H9 (cell line): ENCODE measurements around the gene EVC. TPM values are rescaled to one million over a fixed set of nuclear protein-coding genes. Genes with fewer than 3 reads are reported as not detected.

Experiments used
- DNase-seq: peaks from one replicate; pipeline ENCODE4 v3.0.0-alpha.2; 2017
- H2AFZ ChIP-seq: one replicate; pipeline ENCODE4 v1.6.1; 2013; ENCODE audit warnings: mild to moderate bottlenecking, low read length, control low read depth, moderate library complexity
- H2AK5ac ChIP-seq: 2 replicates; pipeline ENCODE4 v1.6.1; 2013; ENCODE audit warnings: low read length, control low read depth, mixed read lengths; ENCODE audit not compliant: insufficient read length
- H2BK120ac ChIP-seq: one replicate; pipeline ENCODE4 v1.6.1; 2013; ENCODE audit warnings: low read depth, mild to moderate bottlenecking, low read length, control low read depth, inconsistent platforms; ENCODE audit not compliant: poor library complexity, severe bottlenecking
- H2BK12ac ChIP-seq: 2 replicates; pipeline ENCODE4 v1.6.1; 2013; ENCODE audit warnings: low read length, control low read depth, mixed read lengths, low read depth; ENCODE audit not compliant: insufficient read length
- H2BK15ac ChIP-seq: 2 replicates; pipeline ENCODE4 v1.6.1; 2013; ENCODE audit warnings: low read depth, low read length, control low read depth
- H2BK20ac ChIP-seq: one replicate; pipeline ENCODE4 v1.6.1; 2013; ENCODE audit warnings: low read depth, mild to moderate bottlenecking, low read length, control low read depth, inconsistent platforms; ENCODE audit not compliant: poor library complexity, severe bottlenecking
- H2BK5ac ChIP-seq: 2 replicates; pipeline ENCODE4 v1.6.1; 2013; ENCODE audit warnings: low read length, control low read depth, mixed read lengths; ENCODE audit not compliant: insufficient read length
- H3K14ac ChIP-seq: 2 replicates; pipeline ENCODE4 v1.6.1; 2013; ENCODE audit warnings: low read length, control low read depth; ENCODE audit not compliant: insufficient read depth
- H3K18ac ChIP-seq: 2 replicates; pipeline ENCODE4 v1.6.1; 2013; ENCODE audit warnings: low read depth, mild to moderate bottlenecking, mixed read lengths, low read length, control low read depth; ENCODE audit not compliant: insufficient read length
- H3K23ac ChIP-seq: 2 replicates; pipeline ENCODE4 v1.6.1; 2013; ENCODE audit warnings: low read length, control low read depth, mixed read lengths, low read depth; ENCODE audit not compliant: insufficient read length
- H3K23me2 ChIP-seq: 2 replicates; pipeline ENCODE4 v1.6.1; 2013; ENCODE audit warnings: low read depth, mild to moderate bottlenecking, mixed read lengths, low read length, control low read depth; ENCODE audit not compliant: insufficient read length, poor library complexity, severe bottlenecking
- H3K27ac ChIP-seq: 2 replicates; pipeline ENCODE4 v1.5.1; 2013; ENCODE audit warnings: low read length, control low read depth, mixed read lengths, low read depth; ENCODE audit not compliant: insufficient read length
- H3K27me3 ChIP-seq: 2 replicates; pipeline ENCODE4 v1.6.1; 2013; ENCODE audit warnings: low read length, control low read depth, inconsistent platforms; ENCODE audit not compliant: insufficient read depth
- H3K4ac ChIP-seq: 2 replicates; pipeline ENCODE4 v1.6.1; 2013; ENCODE audit warnings: low read depth, mild to moderate bottlenecking, control low read depth, inconsistent platforms, low read length, moderate library complexity
- H3K4me1 ChIP-seq: 2 replicates; pipeline ENCODE4 v1.6.1; 2013; ENCODE audit warnings: low read length, control low read depth, inconsistent platforms; ENCODE audit not compliant: insufficient read depth
- H3K4me2 ChIP-seq: 2 replicates; pipeline ENCODE4 v1.6.1; 2013; ENCODE audit warnings: low read length, control low read depth, mixed read lengths; ENCODE audit not compliant: insufficient read length, insufficient read depth
- H3K56ac ChIP-seq: 2 replicates; pipeline ENCODE4 v1.6.1; 2013; ENCODE audit warnings: low read depth, mild to moderate bottlenecking, mixed read lengths, low read length, control low read depth; ENCODE audit not compliant: insufficient read length
- H3K79me1 ChIP-seq: 2 replicates; pipeline ENCODE4 v1.6.1; 2013; ENCODE audit warnings: low read depth, mild to moderate bottlenecking, moderate library complexity, low read length, control low read depth, inconsistent platforms; ENCODE audit not compliant: insufficient read depth, poor library complexity, severe bottlenecking
- H3K79me2 ChIP-seq: 2 replicates; pipeline ENCODE4 v1.6.1; 2013; ENCODE audit warnings: low read length, control low read depth, inconsistent platforms; ENCODE audit not compliant: insufficient read depth
- H3K9ac ChIP-seq: 2 replicates; pipeline ENCODE4 v1.6.1; 2013; ENCODE audit warnings: low read length, control low read depth, mixed read lengths; ENCODE audit not compliant: insufficient read length; ENCODE audit errors: extremely low read depth
- H3K9me3 ChIP-seq: one replicate; pipeline ENCODE4 v1.6.1; 2013; ENCODE audit warnings: low read depth, low read length, inconsistent platforms; ENCODE audit not compliant: control insufficient read depth
- H3T11ph ChIP-seq: one replicate; pipeline ENCODE4 v1.6.1; 2013; ENCODE audit warnings: mild to moderate bottlenecking, low read length, control low read depth, inconsistent platforms
- H4K20me1 ChIP-seq: one replicate; pipeline ENCODE4 v1.6.1; 2013; ENCODE audit not compliant: control insufficient read depth, insufficient read length, insufficient read depth
- H4K5ac ChIP-seq: 2 replicates; pipeline ENCODE4 v1.6.1; 2013; ENCODE audit warnings: low read depth, mild to moderate bottlenecking, mixed read lengths, low read length, control low read depth; ENCODE audit not compliant: insufficient read length
- H4K8ac ChIP-seq: replicated peaks from 2 replicates; pipeline ENCODE4 v1.6.1; 2013; ENCODE audit warnings: low read length, control low read depth, mixed read lengths, low read depth; ENCODE audit not compliant: insufficient read length
- H4K91ac ChIP-seq: 2 replicates; pipeline ENCODE4 v1.6.1; 2013; ENCODE audit warnings: low read depth, mild to moderate bottlenecking, moderate library complexity, mixed read lengths, low read length, control low read depth; ENCODE audit not compliant: insufficient read length
- H3K27ac Mint-ChIP-seq, 3 experiments: 2 replicates in 2 of 3; 3 replicates in 1 of 3; pipeline ENCODE4 v1.8.0; 2020 to 2021; ENCODE audit warnings: mixed read lengths in 3 of 3, mild to moderate bottlenecking in 1 of 3, moderate library complexity in 1 of 3
- H3K27me3 Mint-ChIP-seq: 2 replicates; pipeline ENCODE4 v1.8.0; 2021; ENCODE audit warnings: low read depth, mild to moderate bottlenecking, moderate library complexity, mixed read lengths
- H3K36me3 Mint-ChIP-seq, 3 experiments: 2 replicates in 2 of 3; 3 replicates in 1 of 3; pipeline ENCODE4 v1.8.0; 2020 to 2021; ENCODE audit warnings: low read depth in 3 of 3, mixed read lengths in 3 of 3; ENCODE audit not compliant: insufficient read depth in 1 of 3
- H3K4me1 Mint-ChIP-seq, 2 experiments: 2 replicates each; pipeline ENCODE4 v1.8.0; 2020; ENCODE audit warnings: mixed read lengths in 2 of 2
- H3K4me3 Mint-ChIP-seq, 2 experiments: 2 replicates in 1 of 2; 3 replicates in 1 of 2; pipeline ENCODE4 v1.8.0; 2020 to 2021; ENCODE audit warnings: mild to moderate bottlenecking in 2 of 2, mixed read lengths in 2 of 2, moderate library complexity in 1 of 2
- H3K9me3 Mint-ChIP-seq, 2 experiments: 2 replicates in 1 of 2; 3 replicates in 1 of 2; pipeline ENCODE4 v1.8.0; 2020; ENCODE audit warnings: mild to moderate bottlenecking in 2 of 2, mixed read lengths in 2 of 2, moderate library complexity in 1 of 2
- CTCF ChIP-seq: fragments of 200-600 bp; sonication (generic); conservative IDR thresholded peaks from 3 replicates; pipeline ENCODE4 v1.8.0; 2021; ENCODE audit warnings: antibody characterized with exemption, mild to moderate bottlenecking
- WGBS: extraction: QIAGEN DNeasy Blood & Tissue Kit; methylation state at CpG from one replicate; pipeline ENCODE4 v1.1.7; 2013; ENCODE audit warnings: missing lambda C conversion rate, low lambda C conversion rate, mixed read lengths; ENCODE audit not compliant: insufficient read length; ENCODE audit errors: extremely low coverage; 5-methylcytosine and 5-hydroxymethylcytosine counted together
- total RNA-seq: library from RNA; stranded (reverse); gene quantifications from 2 replicates; pipeline ENCODE4 v1.2.1, GENCODE V29; 2021

The EVC gene
- total RNA-seq, 1 experiment from 2014 or later = 10.1 TPM

- H3K9me3 ChIP-seq = no peaks in the 10 kb centered on the region
- no peaks in the 10 kb centered on the region for H3K4me1 ChIP-seq
- H3K23ac ChIP-seq = no peak overlapping the region
- H3K56ac ChIP-seq = no peak overlapping the region
- WGBS = no CpG with 5 or more reads among the region's 10 CpGs
- H3K9ac ChIP-seq = no peak overlapping the region
- no peak for TF ChIP-seq CTCF
- H2BK120ac ChIP-seq = no peak overlapping the region
- no peak overlapping the region for H3K18ac ChIP-seq
- no peak overlapping the region for H2BK20ac ChIP-seq
- no peak overlapping the region for H2BK12ac ChIP-seq
- no peak overlapping the region for H3T11ph ChIP-seq
- H3K27ac ChIP-seq = no peak overlapping the region
- Mint-ChIP-seq H3K4me3 (no peak overlapping the region), H3K27ac (no peak overlapping the region), H3K27me3 (no peaks in the 10 kb centered on the region; the same call in 1 of the 2 replicates), H3K9me3 (no peaks in the 10 kb centered on the region), H3K36me3 (peaks cover 25 to 37% (median 35%) of the 10 kb centered on the region in 3 experiments), H3K4me1 (peaks cover 19 to 20% of the 10 kb centered on the region in 2 experiments)
- no peak overlapping the region for H4K91ac ChIP-seq
- H4K20me1 ChIP-seq = no peaks in the 10 kb centered on the region
- no peak overlapping the region for H4K8ac ChIP-seq
- no peak overlapping the region for H2AK5ac ChIP-seq
- no peaks in the 10 kb centered on the region for H3K79me1 ChIP-seq
- H3K4ac ChIP-seq = no peak overlapping the region
- no peaks in the 10 kb centered on the region for H3K79me2 ChIP-seq
- no peak for DNase-seq
- H3K23me2 ChIP-seq = no peaks in the 10 kb centered on the region
- no peak overlapping the region for H4K5ac ChIP-seq
- H3K27me3 ChIP-seq = no peaks in the 10 kb centered on the region
- no peak overlapping the region for H3K14ac ChIP-seq
- H3K4me2 ChIP-seq = no peak overlapping the region
- no peak overlapping the region for H2BK15ac ChIP-seq
- H2AFZ ChIP-seq = no peak overlapping the region
- no peak overlapping the region for H2BK5ac ChIP-seq
Observed at GRCh38 chr4:5757954-5758353, 47.0 kb downstream of the EVC start.
